K562 (cell line): ENCODE measurements around the gene PPP1CA. TPM values are rescaled to one million over a fixed set of nuclear protein-coding genes. Genes with fewer than 3 reads are reported as not detected.

Experiments used
- CCAR2 ChIP-seq: fragments of 200-400 bp; formaldehyde crosslinking; IDR thresholded peaks from 2 replicates; pipeline ENCODE4 v1.6.1; 2017; ENCODE audit warnings: mild to moderate bottlenecking, low read depth, low read length
- DNMT1 ChIP-seq: fragments of 450-650 bp; IDR thresholded peaks from 2 replicates; pipeline ENCODE4 v1.6.1; 2016; ENCODE audit warnings: antibody characterized with exemption, mild to moderate bottlenecking
- FOXA1 ChIP-seq: fragments of 450-650 bp; IDR thresholded peaks from 2 replicates; pipeline ENCODE4 v1.6.1; 2016; ENCODE audit warnings: mild to moderate bottlenecking, borderline replicate concordance
- NFIC ChIP-seq: fragments of 450-650 bp; IDR thresholded peaks from 2 replicates; pipeline ENCODE4 v1.6.1; 2017; ENCODE audit warnings: mild to moderate bottlenecking, inconsistent platforms
- NFYB ChIP-seq: IDR thresholded peaks from 2 replicates; pipeline ENCODE4 v1.6.1; 2011; ENCODE audit warnings: mild to moderate bottlenecking, moderate library complexity; ENCODE audit not compliant: insufficient read length; ENCODE audit errors: extremely low read depth
- NR0B1 ChIP-seq: fragments of 450-650 bp; IDR thresholded peaks from one replicate; pipeline ENCODE4 v1.6.1; 2018; ENCODE audit warnings: mild to moderate bottlenecking, moderate library complexity; ENCODE audit not compliant: partially characterized antibody
- POLR2AphosphoS5 ChIP-seq: IDR thresholded peaks from 2 replicates; pipeline ENCODE4 v1.6.1; 2011; ENCODE audit warnings: mild to moderate bottlenecking, low read depth, low read length, moderate library complexity; ENCODE audit not compliant: control insufficient read depth, insufficient read depth
- ZKSCAN8 ChIP-seq: fragments of 200-800 bp; sonication (Bioruptor generic); IDR thresholded peaks from 2 replicates; pipeline ENCODE4 v1.6.1; 2016; ENCODE audit warnings: missing genetic modification characterization, missing compliant biosample characterization
- ZNF263 ChIP-seq: sonication (generic); formaldehyde crosslinking; IDR thresholded peaks from 2 replicates; pipeline ENCODE4 v1.8.0; 2022; ENCODE audit warnings: mild to moderate bottlenecking, missing genetic modification reagents, borderline replicate concordance
- ZNF668 ChIP-seq: fragments of 250-450 bp; sonication (Bioruptor Pico); IDR thresholded peaks from 2 replicates; pipeline ENCODE4 v1.8.0; 2022; ENCODE audit warnings: mild to moderate bottlenecking, inconsistent platforms
- polyA plus RNA-seq, 8 experiments: library from polyadenylated mRNA; depleted of rRNA in 4 of 8; stranded (reverse) in 5 of 8; unstranded in 3 of 8; fragments of >200 nt; fragmentation: Nextera tagmentation in 2 of 8; fragmentation: Illumina TruSeq in 1 of 8; extraction: Ambion mirVana in 2 of 8; extraction: Trizol in 1 of 8; gene quantifications; 2 replicates each; pipeline versions ENCODE4 v1.2.1 to v1.2.3, GENCODE V29; 2011 to 2014; ENCODE audit warnings: inconsistent platforms in 1 of 8, missing spikeins in 1 of 8
- total RNA-seq, 7 experiments: library from RNA; depleted of rRNA in 6 of 7; stranded (reverse); fragments of >200 nt in 6 of 7; fragmentation: Illumina TruSeq in 2 of 7; extraction: Trizol in 2 of 7; gene quantifications; 2 replicates each; pipeline versions ENCODE4 v1.2.1 to v1.2.3, GENCODE V29; 2011 to 2021; ENCODE audit warnings: low replicate concordance in 1 of 7
- TF ChIP-seq, protein P1 (sequence below): fragments of 450-650 bp; IDR thresholded peaks from 2 replicates; pipeline ENCODE4 v1.6.1; 2016; ENCODE audit warnings: antibody characterized with exemption
- TF ChIP-seq, protein P2 (sequence below), 2 experiments: fragments of 450-650 bp in 1 of 2; IDR thresholded peaks; 2 replicates each; pipeline ENCODE4 v1.6.1; 2011 to 2017; ENCODE audit warnings: low read depth in 2 of 2, antibody characterized with exemption in 1 of 2, borderline replicate concordance in 1 of 2, low read length in 1 of 2, mild to moderate bottlenecking in 1 of 2, mixed read lengths in 1 of 2; ENCODE audit not compliant: control insufficient read depth in 1 of 2

Gene PPP1CA
- total and polyA plus RNA-seq, 9 of the 15 experiments (the other 6 are each of a cell fraction or from before 2014, with no cell fraction given) = 18.2 to 242 (median 188) TPM

- no peak for TF ChIP-seq NFYB
- no peak for TF ChIP-seq NR0B1
- peak; percentile 23; the same call in 1 of the 2 replicates for TF ChIP-seq ZNF263 (CRISPR knock-in tag)
- no peak for TF ChIP-seq POLR2AphosphoS5
- TF ChIP-seq DNMT1 = no peak
- no peak for TF ChIP-seq FOXA1
- no peak for TF ChIP-seq CCAR2
- TF ChIP-seq, protein P1, sequence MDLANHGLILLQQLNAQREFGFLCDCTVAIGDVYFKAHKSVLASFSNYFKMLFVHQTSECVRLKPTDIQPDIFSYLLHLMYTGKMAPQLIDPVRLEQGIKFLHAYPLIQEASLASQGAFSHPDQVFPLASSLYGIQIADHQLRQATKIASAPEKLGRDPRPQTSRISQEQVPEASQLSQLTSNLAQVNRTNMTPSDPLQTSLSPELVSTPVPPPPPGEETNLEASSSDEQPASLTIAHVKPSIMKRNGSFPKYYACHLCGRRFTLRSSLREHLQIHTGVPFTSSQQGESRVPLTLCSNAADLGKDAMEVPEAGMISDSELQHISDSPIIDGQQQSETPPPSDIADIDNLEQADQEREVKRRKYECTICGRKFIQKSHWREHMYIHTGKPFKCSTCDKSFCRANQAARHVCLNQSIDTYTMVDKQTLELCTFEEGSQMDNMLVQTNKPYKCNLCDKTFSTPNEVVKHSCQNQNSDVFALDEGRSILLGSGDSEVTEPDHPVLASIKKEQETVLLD = no peak
- no peak for TF ChIP-seq ZKSCAN8 (CRISPR knock-in tag)
- TF ChIP-seq ZNF668 (CRISPR knock-in tag) = no peak
- peak; percentile 95 for TF ChIP-seq NFIC
- TF ChIP-seq, protein P2, sequence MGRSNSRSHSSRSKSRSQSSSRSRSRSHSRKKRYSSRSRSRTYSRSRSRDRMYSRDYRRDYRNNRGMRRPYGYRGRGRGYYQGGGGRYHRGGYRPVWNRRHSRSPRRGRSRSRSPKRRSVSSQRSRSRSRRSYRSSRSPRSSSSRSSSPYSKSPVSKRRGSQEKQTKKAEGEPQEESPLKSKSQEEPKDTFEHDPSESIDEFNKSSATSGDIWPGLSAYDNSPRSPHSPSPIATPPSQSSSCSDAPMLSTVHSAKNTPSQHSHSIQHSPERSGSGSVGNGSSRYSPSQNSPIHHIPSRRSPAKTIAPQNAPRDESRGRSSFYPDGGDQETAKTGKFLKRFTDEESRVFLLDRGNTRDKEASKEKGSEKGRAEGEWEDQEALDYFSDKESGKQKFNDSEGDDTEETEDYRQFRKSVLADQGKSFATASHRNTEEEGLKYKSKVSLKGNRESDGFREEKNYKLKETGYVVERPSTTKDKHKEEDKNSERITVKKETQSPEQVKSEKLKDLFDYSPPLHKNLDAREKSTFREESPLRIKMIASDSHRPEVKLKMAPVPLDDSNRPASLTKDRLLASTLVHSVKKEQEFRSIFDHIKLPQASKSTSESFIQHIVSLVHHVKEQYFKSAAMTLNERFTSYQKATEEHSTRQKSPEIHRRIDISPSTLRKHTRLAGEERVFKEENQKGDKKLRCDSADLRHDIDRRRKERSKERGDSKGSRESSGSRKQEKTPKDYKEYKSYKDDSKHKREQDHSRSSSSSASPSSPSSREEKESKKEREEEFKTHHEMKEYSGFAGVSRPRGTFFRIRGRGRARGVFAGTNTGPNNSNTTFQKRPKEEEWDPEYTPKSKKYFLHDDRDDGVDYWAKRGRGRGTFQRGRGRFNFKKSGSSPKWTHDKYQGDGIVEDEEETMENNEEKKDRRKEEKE (IDR thresholded peaks at IDR 0.05; ENCODE audit: borderline replicate concordance in 1 of 2, control insufficient read depth in 1 of 2, low read depth in 2 of 2, low read length in 1 of 2) = no peak
These were observed 43.6 kb downstream of the PPP1CA start (continued) for GRCh38 chr11:67357831-67358670.
